ENCODE measurements around the gene UIMC1. TPM values are rescaled to one million over a fixed set of nuclear protein-coding genes. Genes with fewer than 3 reads are reported as not detected.

Gene UIMC1
- polyA plus RNA-seq, 1 of the 3 experiments (the other 2 are of a cell fraction), result 19.9 TPM

GRCh38 chr5:176879663-176880361, 126.8 kb downstream of the UIMC1 start:
- Histone ChIP-seq H3K27me3 (ENCODE audit: insufficient read depth) (no peaks in the 10 kb centered on the region), H3K27ac (ENCODE audit: low read depth in 2 of 2, low read length in 1 of 2) (no peak overlapping the region), H3K4me1 (ENCODE audit: control insufficient read depth in 1 of 2, insufficient read depth in 2 of 2, low read depth in 1 of 2, low read length in 1 of 2) (peaks cover 0 to 37% of the 10 kb centered on the region in 2 experiments; a peak in 2 of 4 replicates), H3K36me3 (replicated peaks in 1 of 2; ENCODE audit: control insufficient read depth in 1 of 2, insufficient read depth in 2 of 2, low read length in 1 of 2) (no peaks in the 10 kb centered on the region), H3K4me3 (ENCODE audit: low read depth in 2 of 2, low read length in 1 of 2) (no peak overlapping the region), H2AFZ (ENCODE audit: low read depth) (no peak overlapping the region), H4K20me1 (ENCODE audit: insufficient read depth) (no peaks in the 10 kb centered on the region), H3K9ac (no peak overlapping the region), H3K9me3 (no peaks in the 10 kb centered on the region), H3K79me2 (ENCODE audit: insufficient read depth) (no peaks in the 10 kb centered on the region), H3K4me2 (no peak overlapping the region), H3K9me2 (no peaks in the 10 kb centered on the region), H3F3A (replicated peaks; ENCODE audit: insufficient read depth) (no peaks in the 10 kb centered on the region)
- ChIA-PET CTCF (interaction anchor here (2.0 to 3.7 kb wide), 2 partner anchors 10 kb away, joined by 8 to 13 read pairs; no protein-coding TSS in a partner anchor), POLR2A (no interaction called here)
- 55% methylated on average over 7 of the region's 23 CpGs for WGBS (ENCODE audit: low lambda C conversion rate)
- DNase-seq, result no peak
- TF ChIP-seq NFIC (IDR thresholded peaks at IDR 0.05; ENCODE audit: borderline replicate concordance) (no peak), TCF12 (IDR thresholded peaks at IDR 0.05) (no peak), SMC3 (IDR thresholded peaks at IDR 0.05; ENCODE audit: low read depth, low read length) (no peak), IRF3 (IDR thresholded peaks at IDR 0.05; ENCODE audit: low read depth, low read length) (no peak), GATA2 (CRISPR knock-in tag; IDR thresholded peaks at IDR 0.05) (no peak), USF1 (IDR thresholded peaks at IDR 0.05; ENCODE audit: borderline replicate concordance, low read depth) (no peak), FOXM1 (IDR thresholded peaks at IDR 0.05; ENCODE audit: low read depth) (no peak), FOXJ3 (CRISPR knock-in tag; IDR thresholded peaks at IDR 0.05) (no peak), EP300 (IDR thresholded peaks at IDR 0.05; ENCODE audit: borderline replicate concordance in 1 of 2, low read depth in 1 of 2, low read length in 1 of 2) (no peak), MXI1 (IDR thresholded peaks at IDR 0.05; ENCODE audit: low read depth, low read length) (no peak), TAF1 (IDR thresholded peaks at IDR 0.05; ENCODE audit: borderline replicate concordance, low read depth, low read length) (no peak), ZBTB33 (IDR thresholded peaks at IDR 0.05; ENCODE audit: borderline replicate concordance, low read depth) (no peak), FOSL2 (IDR thresholded peaks at IDR 0.05; ENCODE audit: borderline replicate concordance, low read depth) (no peak), RAD21 (IDR thresholded peaks at IDR 0.05; ENCODE audit: low read length) (no peak), SIN3A (IDR thresholded peaks at IDR 0.05; ENCODE audit: borderline replicate concordance, low read depth, low read length) (no peak), RXRA (IDR thresholded peaks at IDR 0.05; ENCODE audit: borderline replicate concordance, low read depth) (no peak), CHD2 (IDR thresholded peaks at IDR 0.05; ENCODE audit: low read length, partially characterized antibody) (no peak)
